Ishikawa (cell line): ENCODE measurements around the gene NCF4.

Experiments
- CEBPB ChIP-seq: IDR thresholded peaks from 2 replicates; pipeline ENCODE4 v1.6.1; 2012
- CREB1 ChIP-seq: IDR thresholded peaks from 2 replicates; pipeline ENCODE4 v1.6.1; 2012; ENCODE audit warnings: low read depth
- EGR1 ChIP-seq: IDR thresholded peaks from 2 replicates; pipeline ENCODE4 v1.6.1; 2012
- EP300 ChIP-seq: IDR thresholded peaks from 2 replicates; pipeline ENCODE4 v1.6.1; 2012; ENCODE audit warnings: borderline replicate concordance
- FOXM1 ChIP-seq: IDR thresholded peaks from 2 replicates; pipeline ENCODE4 v1.6.1; 2012; ENCODE audit warnings: low read depth, borderline replicate concordance
- MAX ChIP-seq: IDR thresholded peaks from 2 replicates; pipeline ENCODE4 v1.6.1; 2012
- NFIC ChIP-seq: IDR thresholded peaks from 2 replicates; pipeline ENCODE4 v1.6.1; 2012
- RAD21 ChIP-seq: IDR thresholded peaks from 2 replicates; pipeline ENCODE4 v1.6.1; 2012; ENCODE audit warnings: low read depth
- REST ChIP-seq: IDR thresholded peaks from 2 replicates; pipeline ENCODE4 v1.6.1; 2012; ENCODE audit warnings: low read depth, mild to moderate bottlenecking
- TAF1 ChIP-seq: IDR thresholded peaks from 2 replicates; pipeline ENCODE4 v1.6.1; 2012; ENCODE audit warnings: low read depth, mild to moderate bottlenecking
- TCF12 ChIP-seq: IDR thresholded peaks from 2 replicates; pipeline ENCODE4 v1.6.1; 2012; ENCODE audit warnings: low read depth
- TEAD4 ChIP-seq: IDR thresholded peaks from 2 replicates; pipeline ENCODE4 v1.6.1; 2012
- USF1 ChIP-seq: IDR thresholded peaks from 2 replicates; pipeline ENCODE4 v1.6.1; 2012
- YY1 ChIP-seq: IDR thresholded peaks from 2 replicates; pipeline ENCODE4 v1.6.1; 2012; ENCODE audit warnings: low read depth
- ZBTB7A ChIP-seq: IDR thresholded peaks from 2 replicates; pipeline ENCODE4 v1.6.1; 2012; ENCODE audit warnings: low read depth

NCF4 gene

GRCh38 chr22:36858156-36858555 is 2.6 kb upstream of the NCF4 start:
- TF ChIP-seq CEBPB (no peak), TEAD4 (no peak), REST (no peak), YY1 (no peak), EP300 (no peak), EGR1 (no peak), USF1 (no peak), RAD21 (no peak), MAX (no peak), TCF12 (no peak), ZBTB7A (no peak), TAF1 (no peak)

GRCh38 chr22:36858966-36859365 is 1.8 kb upstream of the NCF4 start:
- TF ChIP-seq CEBPB (no peak), FOXM1 (no peak), NFIC (no peak), TAF1 (no peak), ZBTB7A (no peak), USF1 (no peak), EP300 (no peak), MAX (no peak), RAD21 (no peak), YY1 (no peak), TCF12 (no peak), REST (no peak), EGR1 (no peak), TEAD4 (no peak), CREB1 (no peak)

- no peak for TF ChIP-seq TEAD4
- TF ChIP-seq FOXM1, result no peak
- no peak for TF ChIP-seq EGR1
- no peak for TF ChIP-seq USF1
- no peak for TF ChIP-seq MAX
- TF ChIP-seq NFIC, result no peak
Observed at GRCh38 chr22:36860017-36860416, 789 bp upstream of the NCF4 start.

GRCh38 chr22:36860438-36860820 is 377 bp upstream of the NCF4 start:
- TF ChIP-seq FOXM1 (no peak), RAD21 (no peak), TCF12 (no peak), CEBPB (no peak), TEAD4 (no peak), MAX (no peak), ZBTB7A (no peak), EGR1 (no peak), USF1 (no peak), REST (no peak), YY1 (no peak)
